LNCAP (cell line): ENCODE data around the gene CA5A.

Source experiments
- TF ChIP-seq, protein P1 (sequence below): fragments of 450-650 bp; IDR thresholded peaks from 2 replicates; pipeline ENCODE4 v1.5.1; 2017; ENCODE audit warnings: mild to moderate bottlenecking

CA5A gene

GRCh38 chr16:87936375-87937230 is at the start of gene CA5A:
CA5A (minus strand) TSS chr16:87936529; CDS start chr16:87936450, 79 bp downstream.
- TF ChIP-seq, protein P1, sequence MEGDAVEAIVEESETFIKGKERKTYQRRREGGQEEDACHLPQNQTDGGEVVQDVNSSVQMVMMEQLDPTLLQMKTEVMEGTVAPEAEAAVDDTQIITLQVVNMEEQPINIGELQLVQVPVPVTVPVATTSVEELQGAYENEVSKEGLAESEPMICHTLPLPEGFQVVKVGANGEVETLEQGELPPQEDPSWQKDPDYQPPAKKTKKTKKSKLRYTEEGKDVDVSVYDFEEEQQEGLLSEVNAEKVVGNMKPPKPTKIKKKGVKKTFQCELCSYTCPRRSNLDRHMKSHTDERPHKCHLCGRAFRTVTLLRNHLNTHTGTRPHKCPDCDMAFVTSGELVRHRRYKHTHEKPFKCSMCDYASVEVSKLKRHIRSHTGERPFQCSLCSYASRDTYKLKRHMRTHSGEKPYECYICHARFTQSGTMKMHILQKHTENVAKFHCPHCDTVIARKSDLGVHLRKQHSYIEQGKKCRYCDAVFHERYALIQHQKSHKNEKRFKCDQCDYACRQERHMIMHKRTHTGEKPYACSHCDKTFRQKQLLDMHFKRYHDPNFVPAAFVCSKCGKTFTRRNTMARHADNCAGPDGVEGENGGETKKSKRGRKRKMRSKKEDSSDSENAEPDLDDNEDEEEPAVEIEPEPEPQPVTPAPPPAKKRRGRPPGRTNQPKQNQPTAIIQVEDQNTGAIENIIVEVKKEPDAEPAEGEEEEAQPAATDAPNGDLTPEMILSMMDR = no peak

- TF ChIP-seq, protein P1 = no peak
These were observed 48.4 kb upstream of the CA5A start for GRCh38 chr16:87984632-87985267.

DNA sequence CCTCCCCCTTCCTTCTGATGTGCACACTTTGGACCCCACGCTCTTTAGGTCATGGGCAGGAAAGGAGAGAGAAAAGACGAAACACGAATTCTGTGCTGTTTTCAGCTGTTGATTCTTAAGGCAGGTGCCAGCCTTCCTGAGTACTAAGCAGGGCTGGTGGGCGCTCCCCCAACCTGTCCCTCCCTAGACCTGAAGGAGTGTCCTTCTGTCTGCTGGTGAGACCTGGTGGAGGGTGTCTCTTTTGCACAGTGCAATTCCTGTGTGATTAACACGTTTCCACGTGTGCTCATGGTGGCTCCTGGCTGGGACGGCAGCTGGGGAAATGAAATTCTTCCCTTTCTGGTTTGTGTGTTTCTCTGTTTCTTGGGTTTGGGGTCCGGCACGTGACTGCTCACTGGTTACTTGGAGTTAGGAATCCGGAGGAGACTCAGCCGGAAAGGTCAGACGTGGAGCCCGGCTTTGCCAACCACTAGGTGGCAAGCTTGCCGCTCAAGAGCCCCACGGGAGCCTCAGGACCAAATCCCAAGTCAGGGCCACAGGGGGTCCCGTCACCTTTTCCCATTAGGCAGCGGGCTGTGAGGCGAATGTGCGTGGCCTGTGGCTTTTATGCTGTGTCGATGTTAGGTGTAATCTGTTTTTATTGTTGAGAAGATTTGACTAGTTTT is 46.9 kb upstream of the CA5A start:
- TF ChIP-seq, protein P1 = peak; percentile 24; the same call in 1 of the 2 replicates

- TF ChIP-seq, protein P1 = no peak
These were observed 46.3 kb upstream of the CA5A start for GRCh38 chr16:87982581-87983041.

DNA sequence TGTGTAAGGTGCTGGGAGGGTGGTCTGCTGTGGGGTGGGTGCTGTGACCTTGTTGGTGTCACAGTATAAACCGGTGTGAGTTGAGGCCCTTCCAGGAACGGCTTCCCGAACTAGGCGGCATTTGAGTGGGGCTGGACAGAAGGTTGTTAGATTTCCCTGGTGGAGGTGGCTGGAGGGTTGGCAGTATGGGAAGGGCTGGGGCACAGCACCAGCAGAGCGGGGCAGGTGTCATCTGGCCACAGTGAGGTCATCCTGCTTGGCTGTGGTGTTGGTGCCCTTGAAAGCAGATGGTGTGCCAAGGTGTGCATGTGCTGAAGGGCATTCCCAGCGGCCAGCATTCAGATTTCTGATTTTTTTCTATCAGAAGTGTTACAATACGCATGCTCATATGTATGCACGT is 43.0 kb upstream of the CA5A start:
- TF ChIP-seq, protein P1 = no peak

DNA sequence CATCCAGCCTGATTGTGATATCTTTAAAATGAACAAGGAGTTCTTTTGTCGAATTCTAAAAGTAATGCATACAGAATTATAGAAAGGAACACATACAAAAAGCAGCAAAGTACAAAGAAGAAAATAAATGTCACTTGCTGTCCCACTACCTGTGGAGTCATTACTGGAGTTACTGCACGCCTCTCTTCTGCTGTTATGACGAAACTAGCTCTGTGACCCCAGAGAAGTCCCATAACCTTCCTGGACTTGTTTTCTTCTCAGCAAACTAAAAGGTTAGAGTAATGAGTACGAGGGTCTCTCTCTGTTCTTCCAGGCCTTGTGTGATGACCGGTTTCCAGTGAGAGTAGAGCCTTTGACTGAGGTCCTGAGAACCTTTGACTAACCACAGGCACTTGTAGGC is 41.8 kb upstream of the CA5A start:
- TF ChIP-seq, protein P1 = no peak

GRCh38 chr16:87976665-87977064 is 40.3 kb upstream of the CA5A start:
- TF ChIP-seq, protein P1 = no peak
